Measurements from ENCODE around the gene GPC6. TPM values are rescaled to one million over a fixed set of nuclear protein-coding genes. Genes with fewer than 3 reads are reported as not detected.

GPC6 gene
- polyA plus RNA-seq, 2 of the 4 experiments (the other 2 are of a cell fraction) = 8.0 to 14.4 TPM

DNA sequence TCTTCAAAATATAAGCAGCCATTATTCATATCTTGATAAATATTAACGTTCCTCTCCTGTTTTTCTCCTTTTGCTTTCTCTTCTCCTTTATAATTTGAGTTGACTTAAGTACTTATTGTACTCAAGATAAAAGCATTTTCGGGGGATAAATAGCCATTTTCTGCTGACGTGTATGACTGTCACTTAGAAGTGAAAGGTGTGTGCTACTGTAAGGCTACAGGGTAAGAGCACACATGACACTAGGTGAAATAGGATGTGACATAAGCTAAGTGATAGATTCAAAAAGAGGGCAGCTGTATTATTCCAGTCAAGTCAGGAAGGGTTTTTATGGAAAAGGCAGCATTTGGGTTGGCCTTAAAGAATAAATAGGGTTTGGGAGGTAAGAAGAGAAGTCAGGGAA, 128.5 kb downstream of the GPC6 start:
- WGBS (ENCODE audit: missing lambda C conversion rate) = 18% methylated on average over 3 of the region's 3 CpGs
- no peak for FAIRE-seq

DNA sequence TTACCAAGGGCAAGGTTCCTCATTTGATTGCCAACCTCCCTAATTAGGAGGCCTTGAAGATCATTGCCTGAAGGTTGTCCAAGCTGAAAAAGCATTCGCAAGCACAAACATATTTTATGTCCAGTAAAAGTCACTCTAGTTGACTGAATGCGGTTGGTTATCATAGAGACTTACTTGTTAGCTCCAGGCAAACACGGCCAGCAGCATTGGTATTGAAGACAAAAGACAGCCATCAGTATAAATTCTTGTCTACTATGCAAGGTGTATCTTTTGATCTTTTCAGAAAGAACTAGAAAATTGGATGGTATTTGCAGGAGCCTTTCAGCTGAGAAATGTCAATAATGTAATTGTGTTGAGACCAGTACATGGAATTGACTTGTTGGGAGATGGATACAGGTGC, 129.9 kb downstream of the GPC6 start:
- H3K9me3 ChIP-seq = no peaks in the 10 kb centered on the region
- 0 out of 3 replicates have a peak, but pooled peaks cover 7% of the 10 kb centered on the region for H3K4me1 ChIP-seq
- 40% methylated on average over 3 of the region's 3 CpGs for WGBS (ENCODE audit: missing lambda C conversion rate)
- no peak for DNase-seq (ENCODE audit: low read depth in 1 of 2, low spot score in 1 of 2)
- H3K4me3 ChIP-seq = no peak overlapping the region
- ChIA-PET CTCF (no interaction called here), POLR2A (no interaction called here)
- TF ChIP-seq TP53 (CRISPR knock-in tag; IDR thresholded peaks at IDR 0.05) (no peak), FOSL2 (IDR thresholded peaks at IDR 0.05) (no peak), FOSL2 (CRISPR knock-in tag; IDR thresholded peaks at IDR 0.05) (no peak), PHF8 (IDR thresholded peaks at IDR 0.05; ENCODE audit: borderline replicate concordance, low read depth) (no peak), RCOR1 (IDR thresholded peaks at IDR 0.05; ENCODE audit: low read depth, low read length) (no peak), RAD21 (conservative IDR thresholded peaks at IDR 0.05 in 1 of 2, IDR thresholded peaks at IDR 0.05 in 1 of 2) (no peak), RNF2 (IDR thresholded peaks at IDR 0.05; ENCODE audit: borderline replicate concordance, low read depth) (no peak), CHD4 (IDR thresholded peaks at IDR 0.05; ENCODE audit: borderline replicate concordance) (no peak), MYC (IDR thresholded peaks at IDR 0.05; ENCODE audit: borderline replicate concordance, low read length) (no peak), TFCP2L1 (CRISPR knock-in tag; IDR thresholded peaks at IDR 0.05) (no peak), CBX2 (IDR thresholded peaks at IDR 0.05; ENCODE audit: borderline replicate concordance, low read depth) (no peak), ZC3H11A (IDR thresholded peaks at IDR 0.05) (no peak), NFE2L2 (conservative IDR thresholded peaks at IDR 0.05; ENCODE audit: low read length) (no peak)
- TF ChIP-seq, protein P1, sequence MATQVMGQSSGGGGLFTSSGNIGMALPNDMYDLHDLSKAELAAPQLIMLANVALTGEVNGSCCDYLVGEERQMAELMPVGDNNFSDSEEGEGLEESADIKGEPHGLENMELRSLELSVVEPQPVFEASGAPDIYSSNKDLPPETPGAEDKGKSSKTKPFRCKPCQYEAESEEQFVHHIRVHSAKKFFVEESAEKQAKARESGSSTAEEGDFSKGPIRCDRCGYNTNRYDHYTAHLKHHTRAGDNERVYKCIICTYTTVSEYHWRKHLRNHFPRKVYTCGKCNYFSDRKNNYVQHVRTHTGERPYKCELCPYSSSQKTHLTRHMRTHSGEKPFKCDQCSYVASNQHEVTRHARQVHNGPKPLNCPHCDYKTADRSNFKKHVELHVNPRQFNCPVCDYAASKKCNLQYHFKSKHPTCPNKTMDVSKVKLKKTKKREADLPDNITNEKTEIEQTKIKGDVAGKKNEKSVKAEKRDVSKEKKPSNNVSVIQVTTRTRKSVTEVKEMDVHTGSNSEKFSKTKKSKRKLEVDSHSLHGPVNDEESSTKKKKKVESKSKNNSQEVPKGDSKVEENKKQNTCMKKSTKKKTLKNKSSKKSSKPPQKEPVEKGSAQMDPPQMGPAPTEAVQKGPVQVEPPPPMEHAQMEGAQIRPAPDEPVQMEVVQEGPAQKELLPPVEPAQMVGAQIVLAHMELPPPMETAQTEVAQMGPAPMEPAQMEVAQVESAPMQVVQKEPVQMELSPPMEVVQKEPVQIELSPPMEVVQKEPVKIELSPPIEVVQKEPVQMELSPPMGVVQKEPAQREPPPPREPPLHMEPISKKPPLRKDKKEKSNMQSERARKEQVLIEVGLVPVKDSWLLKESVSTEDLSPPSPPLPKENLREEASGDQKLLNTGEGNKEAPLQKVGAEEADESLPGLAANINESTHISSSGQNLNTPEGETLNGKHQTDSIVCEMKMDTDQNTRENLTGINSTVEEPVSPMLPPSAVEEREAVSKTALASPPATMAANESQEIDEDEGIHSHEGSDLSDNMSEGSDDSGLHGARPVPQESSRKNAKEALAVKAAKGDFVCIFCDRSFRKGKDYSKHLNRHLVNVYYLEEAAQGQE (IDR thresholded peaks at IDR 0.05) = no peak
- TF ChIP-seq, protein P2, sequence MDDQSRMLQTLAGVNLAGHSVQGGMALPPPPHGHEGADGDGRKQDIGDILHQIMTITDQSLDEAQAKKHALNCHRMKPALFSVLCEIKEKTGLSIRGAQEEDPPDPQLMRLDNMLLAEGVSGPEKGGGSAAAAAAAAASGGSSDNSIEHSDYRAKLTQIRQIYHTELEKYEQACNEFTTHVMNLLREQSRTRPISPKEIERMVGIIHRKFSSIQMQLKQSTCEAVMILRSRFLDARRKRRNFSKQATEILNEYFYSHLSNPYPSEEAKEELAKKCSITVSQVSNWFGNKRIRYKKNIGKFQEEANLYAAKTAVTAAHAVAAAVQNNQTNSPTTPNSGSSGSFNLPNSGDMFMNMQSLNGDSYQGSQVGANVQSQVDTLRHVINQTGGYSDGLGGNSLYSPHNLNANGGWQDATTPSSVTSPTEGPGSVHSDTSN (IDR thresholded peaks at IDR 0.05) = no peak
- TF ChIP-seq, protein P3, sequence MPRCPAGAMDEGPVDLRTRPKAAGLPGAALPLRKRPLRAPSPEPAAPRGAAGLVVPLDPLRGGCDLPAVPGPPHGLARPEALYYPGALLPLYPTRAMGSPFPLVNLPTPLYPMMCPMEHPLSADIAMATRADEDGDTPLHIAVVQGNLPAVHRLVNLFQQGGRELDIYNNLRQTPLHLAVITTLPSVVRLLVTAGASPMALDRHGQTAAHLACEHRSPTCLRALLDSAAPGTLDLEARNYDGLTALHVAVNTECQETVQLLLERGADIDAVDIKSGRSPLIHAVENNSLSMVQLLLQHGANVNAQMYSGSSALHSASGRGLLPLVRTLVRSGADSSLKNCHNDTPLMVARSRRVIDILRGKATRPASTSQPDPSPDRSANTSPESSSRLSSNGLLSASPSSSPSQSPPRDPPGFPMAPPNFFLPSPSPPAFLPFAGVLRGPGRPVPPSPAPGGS (IDR thresholded peaks at IDR 0.05) = no peak
- TF ChIP-seq, protein P4, sequence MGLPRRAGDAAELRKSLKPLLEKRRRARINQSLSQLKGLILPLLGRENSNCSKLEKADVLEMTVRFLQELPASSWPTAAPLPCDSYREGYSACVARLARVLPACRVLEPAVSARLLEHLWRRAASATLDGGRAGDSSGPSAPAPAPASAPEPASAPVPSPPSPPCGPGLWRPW (IDR thresholded peaks at IDR 0.05) = no peak
- FAIRE-seq = no peak
- no peak for ATAC-seq
- H3K27ac ChIP-seq = no peak overlapping the region
- H3K4me2 ChIP-seq = no peak overlapping the region

More for the DNA sequence above, 128.5 kb downstream of the GPC6 start:
- ChIA-PET POLR2A (no interaction called here), CTCF (no interaction called here)
- TF ChIP-seq MYC (IDR thresholded peaks at IDR 0.05; ENCODE audit: borderline replicate concordance, low read length) (no peak), HDAC2 (IDR thresholded peaks at IDR 0.05) (no peak), RARB (CRISPR knock-in tag; IDR thresholded peaks at IDR 0.05) (no peak), CHD2 (IDR thresholded peaks at IDR 0.05; ENCODE audit: low read length, partially characterized antibody) (no peak), KDM1A (IDR thresholded peaks at IDR 0.05; ENCODE audit: low read depth) (no peak), RAD21 (conservative IDR thresholded peaks at IDR 0.05 in 1 of 2, IDR thresholded peaks at IDR 0.05 in 1 of 2) (no peak), POLR2A (IDR thresholded peaks at IDR 0.05; ENCODE audit: low read length) (no peak), HOXB5 (CRISPR knock-in tag; IDR thresholded peaks at IDR 0.05) (no peak), EHF (CRISPR knock-in tag; IDR thresholded peaks at IDR 0.05) (no peak), NR3C1 (IDR thresholded peaks at IDR 0.05) (no peak), NPAS2 (CRISPR knock-in tag; IDR thresholded peaks at IDR 0.05; ENCODE audit: borderline replicate concordance) (no peak), TP53 (CRISPR knock-in tag; IDR thresholded peaks at IDR 0.05) (no peak), CBX2 (IDR thresholded peaks at IDR 0.05; ENCODE audit: borderline replicate concordance, low read depth) (no peak), ZNF302 (CRISPR knock-in tag; IDR thresholded peaks at IDR 0.05) (no peak), RCOR1 (IDR thresholded peaks at IDR 0.05; ENCODE audit: low read depth, low read length) (no peak), CBX8 (IDR thresholded peaks at IDR 0.05) (no peak)
- TF ChIP-seq, protein P5, sequence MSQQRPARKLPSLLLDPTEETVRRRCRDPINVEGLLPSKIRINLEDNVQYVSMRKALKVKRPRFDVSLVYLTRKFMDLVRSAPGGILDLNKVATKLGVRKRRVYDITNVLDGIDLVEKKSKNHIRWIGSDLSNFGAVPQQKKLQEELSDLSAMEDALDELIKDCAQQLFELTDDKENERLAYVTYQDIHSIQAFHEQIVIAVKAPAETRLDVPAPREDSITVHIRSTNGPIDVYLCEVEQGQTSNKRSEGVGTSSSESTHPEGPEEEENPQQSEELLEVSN (IDR thresholded peaks at IDR 0.05; ENCODE audit: borderline replicate concordance, low read depth) = no peak
- TF ChIP-seq, protein P6, sequence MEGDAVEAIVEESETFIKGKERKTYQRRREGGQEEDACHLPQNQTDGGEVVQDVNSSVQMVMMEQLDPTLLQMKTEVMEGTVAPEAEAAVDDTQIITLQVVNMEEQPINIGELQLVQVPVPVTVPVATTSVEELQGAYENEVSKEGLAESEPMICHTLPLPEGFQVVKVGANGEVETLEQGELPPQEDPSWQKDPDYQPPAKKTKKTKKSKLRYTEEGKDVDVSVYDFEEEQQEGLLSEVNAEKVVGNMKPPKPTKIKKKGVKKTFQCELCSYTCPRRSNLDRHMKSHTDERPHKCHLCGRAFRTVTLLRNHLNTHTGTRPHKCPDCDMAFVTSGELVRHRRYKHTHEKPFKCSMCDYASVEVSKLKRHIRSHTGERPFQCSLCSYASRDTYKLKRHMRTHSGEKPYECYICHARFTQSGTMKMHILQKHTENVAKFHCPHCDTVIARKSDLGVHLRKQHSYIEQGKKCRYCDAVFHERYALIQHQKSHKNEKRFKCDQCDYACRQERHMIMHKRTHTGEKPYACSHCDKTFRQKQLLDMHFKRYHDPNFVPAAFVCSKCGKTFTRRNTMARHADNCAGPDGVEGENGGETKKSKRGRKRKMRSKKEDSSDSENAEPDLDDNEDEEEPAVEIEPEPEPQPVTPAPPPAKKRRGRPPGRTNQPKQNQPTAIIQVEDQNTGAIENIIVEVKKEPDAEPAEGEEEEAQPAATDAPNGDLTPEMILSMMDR (IDR thresholded peaks at IDR 0.05) = no peak
- TF ChIP-seq, protein P4 (IDR thresholded peaks at IDR 0.05) = no peak
- no peaks in the 10 kb centered on the region for H3K4me1 ChIP-seq
- no peak for DNase-seq (ENCODE audit: low read depth in 1 of 2, low spot score in 1 of 2)
- H3K27ac ChIP-seq = no peak overlapping the region
- H3K9me3 ChIP-seq = no peaks in the 10 kb centered on the region
- H3K4me3 ChIP-seq = no peak overlapping the region
- H3K4me2 ChIP-seq = no peak overlapping the region
- no peak for ATAC-seq

Measured in A549 (cell line).